HEK293 (cell line): ENCODE results near the gene PARL.

Experiments used
- CTCF ChIA-PET: fragments of 350-600 bp; formaldehyde crosslinking; extraction: SDS; loops from one replicate; lab custom pipeline; 2021; ENCODE audit warnings: antibody characterized with exemption; lab: Yijun Ruan, JAX
- POLR2A ChIA-PET: fragments of 300-600 bp; formaldehyde crosslinking; extraction: SDS; loops from one replicate; lab custom pipeline; 2020; ENCODE audit warnings: antibody characterized with exemption, inconsistent platforms; lab: Yijun Ruan, JAX
- H3K27ac ChIP-seq: fragments of 200-500 bp; sonication (Bioruptor generic); 2 replicates; pipeline ENCODE4 v1.5.1; 2014; ENCODE audit warnings: low read depth, low read length, control low read depth, inconsistent platforms; ENCODE audit errors: extremely low read depth
- H3K36me3 ChIP-seq, 2 experiments: fragments of 200-500 bp in 1 of 2; sonication (Bioruptor generic) in 1 of 2; 1 replicate in 1 of 2; 2 replicates in 1 of 2; pipeline ENCODE4 v1.5.1; 2014 to 2017; ENCODE audit warnings: inconsistent platforms in 2 of 2, low read length in 2 of 2; ENCODE audit not compliant: control insufficient read depth in 2 of 2, insufficient read depth in 1 of 2
- H3K4me1 ChIP-seq: fragments of 200-500 bp; sonication (Bioruptor generic); 2 replicates; pipeline ENCODE4 v1.5.1; 2014; ENCODE audit warnings: mild to moderate bottlenecking, low read length, inconsistent platforms; ENCODE audit not compliant: control insufficient read depth, insufficient read depth
- H3K4me3 ChIP-seq: 2 replicates; pipeline ENCODE4 v1.5.1; 2011; ENCODE audit warnings: low read depth, mild to moderate bottlenecking, control low read depth, low read length, moderate library complexity
- H3K9me3 ChIP-seq: fragments of 200-500 bp; sonication (Bioruptor generic); 2 replicates; pipeline ENCODE4 v1.5.1; 2014; ENCODE audit warnings: low read depth, low read length, inconsistent platforms; ENCODE audit not compliant: control insufficient read depth, insufficient read depth
- INSM2 ChIP-seq: fragments of 450-650 bp; formaldehyde crosslinking; IDR thresholded peaks from 2 replicates; pipeline ENCODE4 v1.5.1; 2016; ENCODE audit warnings: missing biosample characterization, missing genetic modification characterization
- KLF9 ChIP-seq: fragments of 450-650 bp; formaldehyde crosslinking; IDR thresholded peaks from 2 replicates; pipeline ENCODE4 v1.5.1; 2016; ENCODE audit warnings: missing biosample characterization, missing genetic modification characterization, low read depth
- MZF1 ChIP-seq: fragments of 450-650 bp; formaldehyde crosslinking; IDR thresholded peaks from 2 replicates; pipeline ENCODE4 v1.5.1; 2017; ENCODE audit warnings: missing biosample characterization, missing genetic modification characterization, borderline replicate concordance
- PBX3 ChIP-seq: sonication (generic); formaldehyde crosslinking; IDR thresholded peaks from 2 replicates; pipeline ENCODE4 v1.8.1; 2022; ENCODE audit warnings: mild to moderate bottlenecking, moderate library complexity, missing genetic modification reagents
- SCRT2 ChIP-seq: fragments of 450-650 bp; formaldehyde crosslinking; IDR thresholded peaks from 2 replicates; pipeline ENCODE4 v1.5.1; 2016; ENCODE audit warnings: missing biosample characterization, missing genetic modification characterization
- ZBTB1 ChIP-seq: fragments of 450-650 bp; formaldehyde crosslinking; IDR thresholded peaks from 2 replicates; pipeline ENCODE4 v1.5.1; 2016; ENCODE audit warnings: missing biosample characterization, missing genetic modification characterization
- ZBTB26 ChIP-seq: fragments of 450-650 bp; formaldehyde crosslinking; optimal IDR thresholded peaks from 2 replicates; pipeline ENCODE3; 2016; ENCODE audit warnings: missing biosample characterization, mild to moderate bottlenecking, missing genetic modification characterization
- ZFP37 ChIP-seq: fragments of 450-650 bp; formaldehyde crosslinking; IDR thresholded peaks from 2 replicates; pipeline ENCODE4 v1.5.1; 2016; ENCODE audit warnings: missing biosample characterization, missing genetic modification characterization
- ZFP41 ChIP-seq: fragments of 450-650 bp; formaldehyde crosslinking; IDR thresholded peaks from 2 replicates; pipeline ENCODE4 v1.5.1; 2016; ENCODE audit warnings: missing biosample characterization, missing genetic modification characterization, borderline replicate concordance
- ZNF132 ChIP-seq: fragments of 450-650 bp; formaldehyde crosslinking; IDR thresholded peaks from 2 replicates; pipeline ENCODE4 v1.5.1; 2017; ENCODE audit warnings: missing biosample characterization, missing genetic modification characterization, borderline replicate concordance
- ZNF148 ChIP-seq: fragments of 450-650 bp; formaldehyde crosslinking; IDR thresholded peaks from 2 replicates; pipeline ENCODE4 v1.5.0; 2017; ENCODE audit warnings: missing biosample characterization, missing genetic modification characterization, borderline replicate concordance
- ZNF19 ChIP-seq: fragments of 450-650 bp; formaldehyde crosslinking; IDR thresholded peaks from 2 replicates; pipeline ENCODE4; 2016; ENCODE audit warnings: missing biosample characterization, missing genetic modification characterization, low read depth
- ZNF221 ChIP-seq: fragments of 450-650 bp; formaldehyde crosslinking; IDR thresholded peaks from 2 replicates; pipeline ENCODE4 v1.5.1; 2017; ENCODE audit warnings: missing biosample characterization, missing genetic modification characterization, borderline replicate concordance
- ZNF48 ChIP-seq: fragments of 450-650 bp; formaldehyde crosslinking; IDR thresholded peaks from 2 replicates; pipeline ENCODE4 v1.5.1; 2016; ENCODE audit warnings: missing biosample characterization, missing genetic modification characterization
- ZNF514 ChIP-seq: fragments of 450-650 bp; formaldehyde crosslinking; IDR thresholded peaks from 2 replicates; pipeline ENCODE4 v1.5.1; 2016; ENCODE audit warnings: missing biosample characterization, missing genetic modification characterization
- ZNF544 ChIP-seq: fragments of 450-650 bp; formaldehyde crosslinking; IDR thresholded peaks from 2 replicates; pipeline ENCODE4 v1.5.0; 2017; ENCODE audit warnings: missing biosample characterization, missing genetic modification characterization
- ZNF560 ChIP-seq: fragments of 450-650 bp; formaldehyde crosslinking; IDR thresholded peaks from 2 replicates; pipeline ENCODE4 v1.5.1; 2017; ENCODE audit warnings: missing biosample characterization, missing genetic modification characterization, borderline replicate concordance
- ZNF658 ChIP-seq: fragments of 450-650 bp; formaldehyde crosslinking; IDR thresholded peaks from 2 replicates; pipeline ENCODE4; 2016; ENCODE audit warnings: missing biosample characterization, missing genetic modification characterization
- ZNF677 ChIP-seq: fragments of 450-650 bp; IDR thresholded peaks from 2 replicates; pipeline ENCODE4 v1.5.0; 2018; ENCODE audit warnings: missing biosample characterization, mild to moderate bottlenecking, missing genetic modification characterization, moderate library complexity
- ZNF692 ChIP-seq: fragments of 450-650 bp; formaldehyde crosslinking; IDR thresholded peaks from 2 replicates; pipeline ENCODE4 v1.5.1; 2016; ENCODE audit warnings: missing biosample characterization, missing genetic modification characterization
- ZNF768 ChIP-seq: fragments of 450-650 bp; formaldehyde crosslinking; IDR thresholded peaks from 2 replicates; pipeline ENCODE4 v1.5.1; 2018; ENCODE audit warnings: missing biosample characterization, mild to moderate bottlenecking, missing genetic modification characterization
- ZSCAN4 ChIP-seq: fragments of 450-650 bp; formaldehyde crosslinking; IDR thresholded peaks from 2 replicates; pipeline ENCODE4 v1.5.1; 2017; ENCODE audit warnings: missing biosample characterization, missing genetic modification characterization

The PARL gene

GRCh38 chr3:183797996-183798395, 86.7 kb downstream of the PARL start:
- peaks cover 15 to 68% of the 10 kb centered on the region in 2 experiments for H3K36me3 ChIP-seq
- H3K4me3 ChIP-seq, result no peak overlapping the region
- H3K9me3 ChIP-seq, result no peaks in the 10 kb centered on the region
- no peak for TF ChIP-seq ZNF544 (tag by site-specific recombination)
- TF ChIP-seq ZNF48, result no peak
- no peak for TF ChIP-seq INSM2
- TF ChIP-seq ZNF19 (tag by site-specific recombination), result no peak
- TF ChIP-seq ZBTB26, result no peak
- no peak for TF ChIP-seq ZNF768 (tag by site-specific recombination)
- TF ChIP-seq ZFP37 (tag by site-specific recombination), result no peak
- no peak for TF ChIP-seq ZBTB1
- CTCF ChIA-PET, result no interaction called here
- H3K4me1 ChIP-seq, result no peaks in the 10 kb centered on the region
- H3K27ac ChIP-seq, result no peak overlapping the region
- POLR2A ChIA-PET, result no interaction called here

- POLR2A ChIA-PET, result no interaction called here
- no peak overlapping the region for H3K4me3 ChIP-seq
- no peaks in the 10 kb centered on the region for H3K9me3 ChIP-seq
- TF ChIP-seq KLF9 (tag by site-specific recombination) (no peak), ZSCAN4 (tag by site-specific recombination) (no peak), ZNF221 (tag by site-specific recombination) (no peak), SCRT2 (tag by site-specific recombination) (no peak), ZNF677 (tag by site-specific recombination) (no peak), MZF1 (tag by site-specific recombination) (no peak), ZNF692 (tag by site-specific recombination) (no peak), ZNF514 (no peak), ZNF658 (tag by site-specific recombination) (no peak), ZNF560 (tag by site-specific recombination) (no peak), ZNF148 (tag by site-specific recombination) (no peak), ZFP41 (tag by site-specific recombination) (no peak), ZNF132 (no peak), PBX3 (CRISPR knock-in tag) (no peak)
- TF ChIP-seq, all 188 proteins: peak for 0
- Histone ChIP-seq H3K36me3 (peaks cover 14 to 62% of the 10 kb centered on the region in 2 experiments), H3K4me1 (no peaks in the 10 kb centered on the region), H3K27ac (no peak overlapping the region)
- CTCF ChIA-PET, result no interaction called here
Observed at GRCh38 chr3:183796372-183796771, 88.3 kb downstream of the PARL start.
